Transverse colon (tissue), 4 donors: ENCODE results near the gene FAM234A.

Experiments
- POLR2AphosphoS5 ChIP-seq, 3 donors: sonication (generic); formaldehyde crosslinking; IDR thresholded peaks; one replicate each; pipeline ENCODE4 v1.6.1; 2016; ENCODE audit warnings: antibody characterized with exemption in 3 of 3
- TF ChIP-seq, protein P1 (sequence below), 5 experiments: fragments of 200-600 bp in 3 of 5; fragments of 450-650 bp in 2 of 5; sonication (generic) in 3 of 5; IDR thresholded peaks; 1 replicate in 2 of 5; 2 replicates in 3 of 5; pipeline ENCODE4 v1.5.1; 2016 to 2017; ENCODE audit warnings: antibody characterized with exemption in 5 of 5, inconsistent platforms in 3 of 5, mild to moderate bottlenecking in 2 of 5, moderate library complexity in 1 of 5

DNA sequence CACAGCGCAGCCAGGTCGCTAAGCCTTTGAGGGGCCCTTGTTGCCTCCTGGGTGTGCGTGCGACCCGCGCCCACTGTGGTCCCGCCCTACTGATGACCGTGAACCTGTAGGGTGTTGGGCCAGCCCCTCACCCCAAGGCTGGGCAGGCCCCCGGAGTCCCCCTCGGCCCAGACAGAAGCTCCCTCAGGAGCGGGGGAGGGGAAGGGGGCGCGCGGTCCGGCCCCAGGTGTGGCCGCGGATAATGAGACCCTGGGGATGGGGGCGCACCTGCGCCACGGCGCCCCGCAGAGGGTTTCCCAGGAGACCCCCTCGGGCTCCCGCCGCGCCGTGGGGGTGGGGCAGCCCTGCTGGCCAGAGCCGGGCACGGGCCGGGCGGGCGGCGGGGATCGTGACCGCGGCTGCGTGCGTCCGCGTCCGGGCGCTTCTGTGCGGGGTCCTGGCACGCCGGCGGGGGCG lies 45.4 kb downstream of the FAM234A start:
- no peak for TF ChIP-seq POLR2AphosphoS5 (IDR thresholded peaks at IDR 0.05)
- TF ChIP-seq, protein P1, sequence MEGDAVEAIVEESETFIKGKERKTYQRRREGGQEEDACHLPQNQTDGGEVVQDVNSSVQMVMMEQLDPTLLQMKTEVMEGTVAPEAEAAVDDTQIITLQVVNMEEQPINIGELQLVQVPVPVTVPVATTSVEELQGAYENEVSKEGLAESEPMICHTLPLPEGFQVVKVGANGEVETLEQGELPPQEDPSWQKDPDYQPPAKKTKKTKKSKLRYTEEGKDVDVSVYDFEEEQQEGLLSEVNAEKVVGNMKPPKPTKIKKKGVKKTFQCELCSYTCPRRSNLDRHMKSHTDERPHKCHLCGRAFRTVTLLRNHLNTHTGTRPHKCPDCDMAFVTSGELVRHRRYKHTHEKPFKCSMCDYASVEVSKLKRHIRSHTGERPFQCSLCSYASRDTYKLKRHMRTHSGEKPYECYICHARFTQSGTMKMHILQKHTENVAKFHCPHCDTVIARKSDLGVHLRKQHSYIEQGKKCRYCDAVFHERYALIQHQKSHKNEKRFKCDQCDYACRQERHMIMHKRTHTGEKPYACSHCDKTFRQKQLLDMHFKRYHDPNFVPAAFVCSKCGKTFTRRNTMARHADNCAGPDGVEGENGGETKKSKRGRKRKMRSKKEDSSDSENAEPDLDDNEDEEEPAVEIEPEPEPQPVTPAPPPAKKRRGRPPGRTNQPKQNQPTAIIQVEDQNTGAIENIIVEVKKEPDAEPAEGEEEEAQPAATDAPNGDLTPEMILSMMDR (IDR thresholded peaks at IDR 0.05), result no peak
